ENCODE measurements around the gene PRR20C.

DNA sequence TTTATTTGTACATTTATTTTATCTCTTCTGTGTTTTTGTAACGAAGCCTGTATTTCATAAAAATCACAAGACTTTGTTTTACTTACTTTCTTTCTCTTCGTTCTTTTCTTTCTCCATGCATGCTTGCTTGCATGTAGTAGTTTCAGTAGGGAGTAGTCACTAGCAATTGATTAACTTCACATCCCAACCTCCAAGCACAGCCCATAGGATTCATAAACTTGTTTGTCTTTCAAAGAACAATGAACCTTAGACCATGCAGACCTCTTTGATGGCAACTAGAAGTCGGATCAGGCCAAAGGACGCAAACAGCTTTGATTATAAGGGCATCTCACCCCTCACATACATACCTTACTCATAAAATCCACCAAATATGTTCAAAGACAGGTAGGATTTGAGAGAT is 16.3 kb upstream of the PRR20C start:
- TF ChIP-seq, protein P1, sequence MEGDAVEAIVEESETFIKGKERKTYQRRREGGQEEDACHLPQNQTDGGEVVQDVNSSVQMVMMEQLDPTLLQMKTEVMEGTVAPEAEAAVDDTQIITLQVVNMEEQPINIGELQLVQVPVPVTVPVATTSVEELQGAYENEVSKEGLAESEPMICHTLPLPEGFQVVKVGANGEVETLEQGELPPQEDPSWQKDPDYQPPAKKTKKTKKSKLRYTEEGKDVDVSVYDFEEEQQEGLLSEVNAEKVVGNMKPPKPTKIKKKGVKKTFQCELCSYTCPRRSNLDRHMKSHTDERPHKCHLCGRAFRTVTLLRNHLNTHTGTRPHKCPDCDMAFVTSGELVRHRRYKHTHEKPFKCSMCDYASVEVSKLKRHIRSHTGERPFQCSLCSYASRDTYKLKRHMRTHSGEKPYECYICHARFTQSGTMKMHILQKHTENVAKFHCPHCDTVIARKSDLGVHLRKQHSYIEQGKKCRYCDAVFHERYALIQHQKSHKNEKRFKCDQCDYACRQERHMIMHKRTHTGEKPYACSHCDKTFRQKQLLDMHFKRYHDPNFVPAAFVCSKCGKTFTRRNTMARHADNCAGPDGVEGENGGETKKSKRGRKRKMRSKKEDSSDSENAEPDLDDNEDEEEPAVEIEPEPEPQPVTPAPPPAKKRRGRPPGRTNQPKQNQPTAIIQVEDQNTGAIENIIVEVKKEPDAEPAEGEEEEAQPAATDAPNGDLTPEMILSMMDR (tag by site-specific recombination; IDR thresholded peaks at IDR 0.05): no peak
- TF ChIP-seq, protein P2, sequence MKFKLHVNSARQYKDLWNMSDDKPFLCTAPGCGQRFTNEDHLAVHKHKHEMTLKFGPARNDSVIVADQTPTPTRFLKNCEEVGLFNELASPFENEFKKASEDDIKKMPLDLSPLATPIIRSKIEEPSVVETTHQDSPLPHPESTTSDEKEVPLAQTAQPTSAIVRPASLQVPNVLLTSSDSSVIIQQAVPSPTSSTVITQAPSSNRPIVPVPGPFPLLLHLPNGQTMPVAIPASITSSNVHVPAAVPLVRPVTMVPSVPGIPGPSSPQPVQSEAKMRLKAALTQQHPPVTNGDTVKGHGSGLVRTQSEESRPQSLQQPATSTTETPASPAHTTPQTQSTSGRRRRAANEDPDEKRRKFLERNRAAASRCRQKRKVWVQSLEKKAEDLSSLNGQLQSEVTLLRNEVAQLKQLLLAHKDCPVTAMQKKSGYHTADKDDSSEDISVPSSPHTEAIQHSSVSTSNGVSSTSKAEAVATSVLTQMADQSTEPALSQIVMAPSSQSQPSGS (tag by site-specific recombination; IDR thresholded peaks at IDR 0.05; ENCODE audit: low read depth): no peak
- TF ChIP-seq ZNF549 (tag by site-specific recombination; IDR thresholded peaks at IDR 0.05) (no peak), ZNF843 (tag by site-specific recombination; IDR thresholded peaks at IDR 0.05) (no peak), ZNF112 (tag by site-specific recombination; IDR thresholded peaks at IDR 0.05) (no peak), ZNF114 (tag by site-specific recombination; IDR thresholded peaks at IDR 0.05) (no peak), ZNF521 (tag by site-specific recombination; IDR thresholded peaks at IDR 0.05) (no peak), ZNF416 (tag by site-specific recombination; IDR thresholded peaks at IDR 0.05) (no peak), ZNF121 (tag by site-specific recombination; IDR thresholded peaks at IDR 0.05) (no peak), TRIM28 (IDR thresholded peaks at IDR 0.05; ENCODE audit: borderline replicate concordance, low read length) (no peak), YY1 (tag by site-specific recombination; IDR thresholded peaks at IDR 0.05) (no peak)
- TF ChIP-seq, protein P3, sequence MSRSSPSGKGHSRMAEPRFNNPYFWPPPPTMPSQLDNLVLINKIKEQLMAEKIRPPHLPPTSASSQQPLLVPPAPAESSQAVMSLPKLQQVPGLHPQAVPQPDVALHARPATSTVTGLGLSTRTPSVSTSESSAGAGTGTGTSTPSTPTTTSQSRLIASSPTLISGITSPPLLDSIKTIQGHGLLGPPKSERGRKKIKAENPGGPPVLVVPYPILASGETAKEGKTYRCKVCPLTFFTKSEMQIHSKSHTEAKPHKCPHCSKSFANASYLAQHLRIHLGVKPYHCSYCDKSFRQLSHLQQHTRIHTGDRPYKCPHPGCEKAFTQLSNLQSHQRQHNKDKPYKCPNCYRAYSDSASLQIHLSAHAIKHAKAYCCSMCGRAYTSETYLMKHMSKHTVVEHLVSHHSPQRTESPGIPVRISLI (tag by site-specific recombination; IDR thresholded peaks at IDR 0.05): no peak
